GM19463 (cell line): Measurements from ENCODE around the gene ZNF804A.

Source experiments
- ATAC-seq: cut with Tn5 transposase; IDR thresholded peaks from one replicate; pipeline ENCODE4 v1.9.1; 2021; ENCODE audit warnings: mild to moderate bottlenecking, moderate library complexity; ENCODE audit not compliant: unreplicated experiment

The ZNF804A gene

GRCh38 chr2:184923751-184924150 is 325.4 kb downstream of the ZNF804A start:
- ATAC-seq, result no peak

GRCh38 chr2:184927040-184927439 is 328.7 kb downstream of the ZNF804A start:
- no peak for ATAC-seq

GRCh38 chr2:184936761-184937160 is 338.4 kb downstream of the ZNF804A start:
- ATAC-seq, result no peak

GRCh38 chr2:184938221-184938985 is 340.1 kb downstream of the ZNF804A start:
- ATAC-seq, result no peak

- ATAC-seq, result no peak
These were observed 347.0 kb downstream of the ZNF804A start for GRCh38 chr2:184945326-184945725.

GRCh38 chr2:184945824-184946223 is 347.5 kb downstream of the ZNF804A start:
- no peak for ATAC-seq

- ATAC-seq, result no peak
These were observed 358.5 kb downstream of the ZNF804A start for GRCh38 chr2:184956856-184957255.

- ATAC-seq, result no peak
These were observed 373.3 kb downstream of the ZNF804A start for GRCh38 chr2:184971546-184972068.
